T1000 (cell line): ENCODE results near the gene CAPN5.
"Not testable (repeated sequence)": the region's sequence is repeated elsewhere in the genome, so short reads cannot be mapped to it uniquely, and the experiment has no call there.

Experiments used
- DNase-seq: peaks from one replicate; lab custom pipeline; 2025; ENCODE audit warnings: mixed read lengths; lab: John Stamatoyannopoulos, UW

The CAPN5 gene

DNA sequence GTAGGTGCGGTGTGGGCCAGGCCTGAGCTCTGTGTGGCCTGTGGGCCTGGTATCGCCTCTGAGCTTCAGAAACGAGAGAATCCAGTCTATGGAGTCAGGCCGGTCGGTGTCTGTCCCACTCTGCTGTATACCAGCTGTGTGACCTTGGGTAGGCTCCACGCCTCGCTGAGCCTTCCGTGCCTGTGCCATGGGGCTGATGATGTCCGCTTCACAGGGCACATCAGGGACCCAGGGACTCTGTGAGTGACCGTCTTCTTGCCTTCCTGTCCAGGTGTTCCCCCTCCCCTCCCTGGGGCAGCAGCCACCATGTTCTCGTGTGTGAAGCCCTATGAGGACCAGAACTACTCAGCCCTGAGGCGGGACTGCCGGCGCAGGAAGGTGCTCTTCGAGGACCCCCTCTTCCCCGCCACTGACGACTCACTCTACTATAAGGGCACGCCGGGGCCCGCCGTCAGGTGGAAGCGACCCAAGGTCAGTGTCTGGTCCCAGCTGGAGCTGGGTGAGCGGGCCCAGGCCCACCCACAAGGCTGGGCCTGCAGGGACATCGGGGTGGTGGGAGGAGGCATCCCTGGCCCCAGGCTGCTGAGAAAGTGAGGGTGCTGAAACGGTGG lies 17.9 kb downstream of the CAPN5 start:
- no peak for DNase-seq

DNA sequence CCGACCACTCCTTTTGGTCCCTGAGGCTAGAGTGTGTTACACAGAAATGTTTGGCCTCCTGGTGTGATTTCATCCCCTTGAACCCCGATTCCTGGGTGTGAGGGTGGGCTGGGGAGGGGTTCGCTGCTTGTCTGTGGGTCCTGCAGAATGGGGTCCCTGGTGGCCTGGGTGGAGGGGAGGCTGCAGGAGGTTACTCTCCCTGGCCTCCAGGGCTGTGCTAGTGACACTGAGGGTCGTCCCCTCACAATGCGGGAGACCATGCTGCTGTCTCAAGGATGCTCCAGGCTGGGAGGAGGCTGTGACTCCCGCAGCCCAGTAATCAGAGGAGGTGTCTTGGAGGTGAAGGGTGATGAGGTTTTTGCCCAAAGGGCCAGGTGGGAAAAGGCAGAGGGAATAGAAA lies 18.9 kb downstream of the CAPN5 start:
- no peak for DNase-seq

DNA sequence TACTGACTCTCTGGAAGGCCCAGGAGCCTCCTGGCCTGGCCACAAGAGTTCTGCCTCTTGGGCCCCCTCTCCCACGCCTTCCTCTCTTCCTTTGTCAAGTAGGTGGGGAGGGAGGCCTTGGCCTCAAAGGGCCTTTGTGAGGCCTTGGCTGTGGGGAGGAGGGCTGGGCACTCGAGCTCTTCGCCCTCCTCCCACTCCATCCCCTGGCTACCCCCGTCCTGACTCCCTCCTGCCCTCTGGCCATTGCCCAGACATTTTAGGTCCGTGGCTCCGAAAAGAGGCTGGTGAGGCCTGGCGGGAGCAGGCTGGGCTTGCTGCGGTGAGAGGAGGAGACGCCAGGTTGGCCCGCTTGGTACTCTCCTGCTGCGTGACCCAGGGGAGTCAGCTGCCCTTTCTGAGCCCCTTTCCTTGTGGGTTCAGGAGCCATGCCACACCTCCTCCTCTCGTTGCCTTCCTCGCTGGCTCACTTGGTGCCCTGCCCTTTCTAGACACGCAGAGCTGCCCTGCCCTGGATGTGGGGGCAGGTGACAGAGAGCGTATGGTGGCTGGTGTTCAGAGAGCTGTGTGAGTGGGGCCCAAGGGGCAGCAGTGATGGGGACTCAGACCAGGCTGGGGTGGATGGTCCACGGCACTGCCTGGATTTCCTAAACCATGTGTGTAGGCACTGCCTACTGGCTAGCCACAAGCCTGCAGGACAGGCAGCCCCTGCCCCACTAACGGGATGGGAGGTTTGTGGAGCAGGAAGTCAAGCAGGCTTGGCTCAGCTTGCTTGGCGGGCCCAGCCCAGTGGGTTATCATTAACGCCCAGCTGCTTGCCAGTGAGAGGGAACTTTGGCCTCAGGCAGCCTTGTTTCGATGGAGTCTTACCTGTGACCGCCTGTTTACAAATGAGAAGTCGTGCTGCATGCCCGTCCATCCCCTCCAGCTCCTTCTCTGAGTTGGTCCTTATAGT lies 20.0 kb downstream of the CAPN5 start:
- no peak for DNase-seq

DNA sequence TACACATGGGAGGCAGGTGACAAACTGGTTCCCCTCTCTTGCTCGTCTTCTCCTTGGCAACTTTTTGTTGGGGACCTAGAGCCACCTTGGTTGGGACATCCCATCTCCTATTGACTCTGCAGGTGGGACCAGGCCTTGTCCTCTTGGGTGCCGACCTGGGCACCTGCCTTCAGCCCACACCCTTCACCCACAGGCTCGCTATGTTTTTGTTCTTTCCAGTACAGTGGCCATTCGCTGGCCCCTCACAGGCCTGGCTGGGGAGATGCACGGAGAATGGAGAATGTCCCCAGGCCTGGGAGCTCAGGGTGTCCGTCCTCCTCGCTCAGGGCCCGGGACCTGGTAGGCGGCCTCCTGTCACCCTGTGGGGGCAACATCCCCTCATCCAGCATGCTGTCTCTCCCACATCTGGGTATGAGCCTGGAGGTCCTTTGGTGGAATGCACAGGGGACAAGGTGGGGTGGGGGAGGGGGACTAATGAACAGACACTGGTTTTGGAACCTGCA lies 21.0 kb downstream of the CAPN5 start:
- no peak for DNase-seq

DNA sequence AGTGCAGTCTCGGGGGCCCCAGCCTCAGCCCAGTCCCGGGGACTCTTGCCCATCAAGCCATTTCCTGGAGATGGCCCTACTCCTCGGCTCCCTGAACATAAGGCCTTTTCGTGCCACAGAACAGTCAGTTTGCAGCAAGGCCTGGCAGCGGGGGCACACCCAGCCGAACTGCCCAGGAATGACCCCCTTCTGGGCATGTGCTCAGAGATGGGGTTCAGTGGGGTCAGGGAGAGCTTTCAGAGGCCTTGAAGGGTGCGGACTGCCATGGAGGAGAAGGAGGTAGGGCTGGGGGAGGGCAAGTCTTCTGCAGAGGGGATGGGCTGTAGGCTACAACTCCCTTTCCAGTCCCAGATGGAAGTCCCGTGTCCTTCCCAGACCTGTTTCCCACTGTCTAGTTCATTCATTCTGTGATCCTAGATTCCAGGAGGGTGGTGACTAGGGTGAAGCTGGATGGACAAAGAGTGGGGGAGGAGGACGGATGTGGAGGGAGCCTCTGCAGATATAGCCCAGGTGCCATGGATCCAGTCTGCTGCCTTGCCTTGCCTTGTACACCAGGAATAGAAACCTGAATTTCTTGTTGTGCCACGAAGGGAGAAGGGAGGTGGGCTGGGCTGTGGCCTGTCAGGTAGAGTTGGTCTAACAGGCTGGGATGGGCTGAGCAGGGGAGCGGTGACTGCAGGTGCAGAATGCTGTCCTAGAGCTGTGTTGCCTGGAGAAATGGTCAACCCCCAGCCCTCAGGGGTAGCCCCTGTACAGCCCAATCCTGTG lies 21.6 kb downstream of the CAPN5 start:
- no peak for DNase-seq

DNA sequence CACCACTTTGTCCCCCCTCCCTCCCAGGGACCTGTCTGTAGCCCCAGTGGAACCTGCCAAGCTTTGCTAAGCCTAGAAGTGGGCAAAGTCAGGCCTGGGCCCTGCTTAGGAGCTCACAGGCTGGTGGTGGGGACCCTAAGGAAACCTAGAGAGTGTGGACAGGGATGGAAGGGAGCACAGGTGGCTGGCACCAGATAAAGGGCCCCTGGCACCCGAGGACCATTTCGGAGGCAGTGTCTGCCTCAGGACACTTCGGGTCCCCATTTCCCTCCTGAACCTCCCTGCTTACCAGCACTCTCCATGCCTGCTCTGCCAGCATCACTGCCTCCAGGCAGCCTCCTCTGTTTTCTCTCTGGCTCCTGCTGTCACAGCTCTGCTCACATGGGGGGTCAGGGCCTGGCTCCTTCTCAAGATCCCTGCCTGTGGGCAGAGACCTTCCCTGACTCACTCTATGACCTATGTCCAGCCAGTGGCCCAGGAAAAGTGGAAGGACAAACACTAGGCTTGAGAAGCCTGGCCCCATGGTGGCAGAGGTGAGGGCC lies 22.3 kb downstream of the CAPN5 start:
- no peak for DNase-seq

DNA sequence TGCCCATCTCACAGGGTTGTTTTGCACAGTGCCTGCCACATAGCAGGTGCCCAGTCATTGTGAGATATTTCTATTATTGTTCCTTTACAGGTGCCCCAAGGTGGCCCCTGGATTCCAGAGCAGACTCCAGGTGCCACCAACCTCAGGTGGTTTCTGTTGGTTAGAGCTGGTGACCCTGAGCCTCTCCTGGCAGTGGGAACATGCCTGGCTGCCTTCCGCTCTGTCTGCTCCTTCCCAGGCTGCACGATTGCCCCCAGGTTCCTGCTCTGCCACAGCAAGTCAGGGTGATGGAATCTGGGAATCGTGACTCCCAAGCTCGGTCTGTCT lies 23.2 kb downstream of the CAPN5 start:
- DNase-seq = no peak

DNA sequence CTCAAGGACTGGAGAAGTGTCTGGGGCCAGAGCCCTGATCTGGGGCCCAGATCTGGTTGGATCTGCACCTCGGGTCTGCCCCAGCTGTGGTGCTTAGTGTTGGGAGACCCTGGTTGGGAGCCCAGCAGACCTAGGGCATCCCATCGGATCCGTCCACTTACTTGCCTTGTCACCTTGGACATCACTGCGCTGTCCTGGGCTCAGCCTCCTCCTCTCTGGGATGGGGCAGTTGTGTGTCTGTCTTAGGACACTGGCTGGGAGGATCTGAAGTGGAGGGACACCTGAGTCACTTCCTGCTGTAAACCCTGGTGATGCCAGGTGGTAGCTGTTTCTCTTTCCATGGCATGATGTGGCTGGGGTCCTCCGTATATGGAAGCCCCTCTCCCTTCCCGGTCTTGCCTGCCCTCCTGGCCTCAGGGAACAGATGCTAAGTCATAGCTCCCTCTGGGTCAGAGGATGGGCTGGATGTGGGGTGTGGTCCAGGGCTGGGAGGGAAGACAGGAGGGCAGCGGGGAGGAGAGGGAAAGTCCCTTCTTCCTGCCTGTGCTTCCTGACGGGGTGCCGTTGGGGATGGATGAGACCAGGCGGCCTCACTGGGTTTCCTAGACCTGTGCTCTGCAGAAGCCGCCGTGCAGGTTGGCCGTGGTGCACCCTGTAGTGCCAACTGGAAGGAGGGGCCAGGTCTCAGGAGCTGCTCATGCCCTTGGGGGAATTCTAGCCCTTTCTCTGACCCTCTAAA lies 23.8 kb downstream of the CAPN5 start:
- DNase-seq = no peak

DNA sequence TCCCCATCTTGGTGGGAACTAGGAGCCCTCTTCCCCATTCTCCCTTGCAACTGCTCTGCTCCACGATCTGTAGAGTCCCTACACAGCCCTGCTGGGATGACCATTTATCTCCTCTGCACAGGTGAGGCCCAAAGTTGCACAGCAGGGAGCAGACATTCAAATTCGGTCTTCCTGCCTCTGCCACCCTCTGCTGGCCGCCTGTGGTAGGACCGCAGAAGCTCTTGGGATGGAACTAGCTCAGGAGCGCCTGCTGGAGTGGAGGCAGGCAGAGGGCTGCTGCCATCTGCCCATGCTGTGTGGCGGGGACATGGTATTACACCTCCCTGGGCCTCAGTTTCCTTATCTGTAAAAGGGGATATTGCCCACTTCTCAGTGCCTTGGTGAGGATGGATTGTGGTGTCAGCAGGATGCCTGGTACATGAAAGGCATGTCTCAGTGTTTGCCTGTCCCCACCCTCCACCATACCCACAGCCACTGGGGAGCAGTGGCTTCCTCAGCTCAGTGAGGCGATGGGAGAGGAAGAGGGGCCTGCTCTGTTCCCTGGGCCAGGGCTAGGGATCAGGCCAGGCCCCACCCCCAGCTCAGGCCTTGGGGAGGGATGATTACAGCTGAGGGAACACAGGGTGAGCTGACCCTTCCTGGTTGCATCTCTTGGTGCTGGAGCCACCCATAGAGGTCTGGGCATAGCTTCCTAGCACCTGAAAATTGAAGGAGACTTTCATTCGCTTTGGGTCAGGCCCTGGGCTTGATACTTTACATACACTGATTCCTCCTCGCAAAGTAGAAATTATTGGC lies 24.6 kb downstream of the CAPN5 start:
- peak; percentile 43 for DNase-seq

DNA sequence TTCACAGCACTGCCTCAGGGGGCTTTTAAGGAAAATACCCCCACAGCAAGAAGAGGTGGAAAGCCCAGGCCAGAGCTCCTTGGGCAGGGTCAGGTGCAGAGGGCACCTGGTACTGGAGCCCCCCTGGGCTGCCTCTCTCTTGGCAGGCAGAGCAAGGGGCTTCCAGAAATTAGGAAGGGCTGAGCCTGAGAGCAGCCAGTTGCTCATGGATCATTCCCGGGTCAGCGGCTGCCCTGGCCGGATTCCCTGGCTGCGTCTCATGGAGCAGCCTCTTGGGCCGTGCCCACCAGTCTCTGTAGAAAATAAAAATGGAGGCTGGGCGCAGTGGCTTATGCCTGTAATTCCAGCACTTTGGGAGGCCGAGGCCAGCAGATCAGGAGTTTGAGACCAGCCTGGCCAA lies 25.6 kb downstream of the CAPN5 start:
- no peak for DNase-seq

DNA sequence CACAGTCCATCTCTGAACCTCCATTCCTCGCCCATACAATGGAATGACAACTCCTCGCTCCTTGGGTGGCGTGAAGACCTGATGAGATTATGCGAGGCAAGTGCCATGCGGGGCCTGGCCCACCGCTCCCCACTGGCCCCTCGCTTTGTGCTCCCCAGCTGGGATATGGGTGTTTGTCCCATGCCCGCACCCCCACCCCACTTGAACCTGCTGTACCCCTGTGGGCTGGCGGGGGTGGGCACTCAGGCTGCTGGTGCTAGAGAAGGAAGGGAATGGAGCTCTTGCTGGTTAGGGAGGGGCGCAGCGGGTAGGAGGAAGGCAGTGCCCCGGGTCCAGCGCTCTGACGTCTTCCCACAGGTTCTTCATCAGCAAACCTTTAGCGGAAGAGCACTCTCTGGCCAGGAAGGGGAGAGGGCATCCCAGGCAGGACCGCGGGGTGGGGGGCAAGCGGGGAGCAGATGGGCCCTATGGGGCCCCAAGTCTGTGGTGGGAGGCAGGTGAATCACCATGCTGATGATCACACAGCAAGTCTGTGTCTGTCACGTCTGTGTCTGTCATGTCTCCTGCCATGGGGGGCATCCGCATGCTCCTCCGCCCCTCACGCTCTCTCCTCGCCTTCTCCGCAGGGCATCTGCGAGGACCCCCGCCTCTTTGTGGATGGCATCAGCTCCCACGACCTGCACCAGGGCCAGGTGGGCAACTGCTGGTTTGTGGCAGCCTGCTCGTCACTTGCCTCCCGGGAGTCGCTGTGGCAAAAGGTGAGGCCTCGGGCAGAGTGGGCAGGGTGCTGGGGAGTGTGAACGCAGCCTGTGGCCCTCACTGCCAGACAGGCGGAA lies 26.5 kb downstream of the CAPN5 start:
- no peak for DNase-seq

DNA sequence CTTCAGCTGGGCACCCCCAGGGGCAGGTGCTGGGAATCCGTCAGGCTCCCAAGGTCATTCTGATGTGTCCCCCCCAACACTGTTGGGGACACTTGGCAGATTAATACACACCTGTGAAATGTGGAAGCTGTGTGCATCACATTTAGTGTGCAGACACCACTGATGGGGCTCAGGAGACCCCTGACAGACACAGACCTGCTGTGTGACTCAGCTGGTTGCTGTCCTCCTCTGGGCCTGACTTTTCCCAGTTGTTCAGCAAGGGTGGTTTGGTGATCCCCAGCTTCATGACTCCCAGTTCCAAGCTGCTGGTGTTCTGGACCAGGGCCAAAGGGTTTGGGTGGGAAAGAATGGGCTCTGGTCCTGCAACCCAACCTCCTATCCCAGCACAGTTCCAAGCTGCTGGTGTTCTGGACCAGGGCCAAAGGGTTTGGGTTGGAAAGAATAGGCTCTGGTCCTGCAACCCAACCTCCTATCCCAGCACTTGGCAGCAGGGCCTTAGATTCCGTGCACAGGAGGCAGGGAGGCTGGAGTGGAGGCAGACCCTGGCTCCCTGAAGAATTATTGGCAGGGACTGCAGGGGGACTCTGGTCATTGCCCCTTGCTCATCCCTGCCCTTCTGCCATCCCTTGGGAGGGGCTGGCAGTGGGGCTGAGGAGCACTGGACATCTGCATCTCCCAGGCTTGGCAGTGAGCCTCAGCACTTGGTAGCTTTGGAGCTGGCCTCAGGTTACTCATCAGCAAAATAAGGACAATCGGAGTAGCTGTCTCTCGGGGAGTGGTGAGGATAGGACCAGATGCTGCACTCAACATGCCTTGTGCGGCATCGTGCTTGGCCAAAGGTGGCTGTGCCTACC lies 27.4 kb downstream of the CAPN5 start:
- DNase-seq = no peak

DNA sequence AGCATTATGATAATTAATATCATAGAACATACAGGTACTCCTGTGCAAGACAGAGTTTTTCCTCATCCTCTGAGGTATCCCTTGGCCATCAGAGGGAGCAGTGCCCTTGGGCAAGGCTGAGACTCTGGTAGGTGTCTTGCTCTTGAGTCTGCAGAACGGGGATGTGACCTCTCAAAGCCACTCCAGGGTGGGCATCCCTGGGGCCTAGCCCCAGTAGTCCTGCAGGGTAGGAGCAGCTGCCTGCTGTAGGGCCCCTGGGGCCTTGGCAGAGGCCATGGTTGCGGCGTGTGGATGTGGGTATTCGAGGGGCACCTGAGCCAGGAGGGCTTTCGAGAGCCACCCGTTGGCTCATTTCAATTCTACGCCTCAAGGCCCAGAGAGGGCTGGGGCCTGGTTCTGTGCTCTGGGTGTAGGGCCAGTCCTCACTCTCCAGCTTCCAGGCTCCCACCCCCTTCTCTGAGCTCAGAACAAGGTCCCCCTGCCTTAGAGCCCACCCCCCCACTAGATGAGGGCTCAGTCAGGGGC lies 28.1 kb downstream of the CAPN5 start:
- no peak for DNase-seq

DNA sequence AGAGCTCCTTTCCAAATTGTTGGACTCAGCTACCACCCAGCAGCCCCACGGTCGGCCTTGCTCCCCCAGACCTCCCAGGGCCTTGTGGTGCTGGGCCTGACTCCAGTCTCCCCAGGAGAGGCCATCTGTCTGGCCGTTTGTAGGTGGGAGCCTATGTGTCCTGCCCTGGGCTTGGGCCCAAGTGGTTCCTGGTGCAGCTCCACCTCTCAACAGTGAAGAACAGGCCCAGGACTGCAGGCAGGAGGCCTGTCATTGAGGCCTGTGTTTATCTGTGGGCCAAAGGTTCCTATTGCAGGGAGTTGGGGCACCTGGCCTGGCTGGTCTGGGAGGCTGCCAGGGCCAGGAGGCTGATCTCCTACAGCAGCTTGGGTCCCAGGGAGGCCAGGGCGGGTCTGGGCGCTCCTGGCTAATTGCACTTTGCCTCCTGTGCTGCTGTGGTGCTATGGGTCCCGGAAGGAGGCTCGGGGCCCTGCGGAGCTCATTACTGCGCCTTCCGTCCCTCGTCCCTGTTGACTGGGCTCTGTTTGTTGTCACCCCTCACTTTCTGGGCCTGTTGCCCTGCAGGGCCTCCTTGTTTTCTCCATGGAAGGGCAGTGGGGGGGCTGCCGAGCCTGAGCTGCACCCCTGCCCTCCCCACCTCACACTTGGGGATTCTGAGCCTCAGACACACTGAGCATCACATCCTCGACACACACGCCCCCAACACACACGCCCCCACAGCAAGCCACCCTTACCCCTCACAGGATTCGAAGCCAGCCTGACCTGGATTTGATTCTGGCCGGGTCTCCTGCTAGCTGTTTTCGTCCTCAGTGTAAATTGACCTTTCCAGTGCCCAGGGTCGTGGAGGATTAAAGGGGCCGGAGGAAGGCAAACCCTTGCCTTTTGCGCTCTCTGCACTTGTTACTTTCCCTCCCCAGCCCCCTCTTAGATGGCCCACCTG lies 29.1 kb downstream of the CAPN5 start:
- no peak for DNase-seq

DNA sequence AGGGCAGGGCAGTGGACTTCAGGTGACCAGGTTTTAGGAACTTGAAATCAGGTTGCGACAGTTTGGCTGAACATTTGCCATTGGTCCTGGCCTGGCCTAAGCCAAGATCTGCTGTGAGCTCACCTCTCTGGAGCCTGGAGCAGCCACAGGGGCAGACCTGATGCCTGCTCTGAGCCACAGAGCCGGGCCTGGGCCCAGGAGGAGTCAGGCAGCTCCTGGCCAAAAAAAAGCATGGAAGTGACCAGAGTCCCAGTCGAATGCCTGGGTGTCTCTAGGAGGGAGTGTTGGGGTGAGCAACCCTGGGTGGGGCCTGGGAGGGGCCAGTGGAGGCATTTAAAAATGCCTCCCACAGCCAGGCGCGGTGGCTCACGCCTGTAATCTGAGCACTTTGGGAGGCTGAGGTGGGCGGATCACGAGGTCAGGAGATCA lies 29.8 kb downstream of the CAPN5 start:
- no peak for DNase-seq

DNA sequence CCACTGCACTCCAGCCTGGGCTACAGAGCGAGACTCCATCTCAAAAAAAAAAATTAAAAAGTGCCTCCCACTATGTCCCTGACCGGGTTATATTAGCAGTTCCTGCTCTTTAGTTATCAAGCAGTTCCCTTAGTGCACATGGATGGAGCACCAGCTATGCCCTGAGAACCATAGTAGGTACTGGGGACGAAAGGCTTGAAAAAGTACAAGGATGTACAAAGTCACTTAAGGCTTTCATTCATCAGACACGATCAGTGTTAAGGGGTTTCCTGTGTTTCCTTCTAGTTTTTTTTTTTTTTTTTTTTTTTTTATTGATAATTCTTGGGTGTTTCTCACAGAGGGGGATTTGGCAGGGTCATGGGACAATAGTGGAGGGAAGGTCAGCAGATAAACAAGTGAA lies 30.4 kb downstream of the CAPN5 start:
- not testable (repeated sequence) for DNase-seq
